ENCODE data around the gene ZNF500.

ZNF500 gene

GRCh38 chr16:4772351-4772750, 5.4 kb upstream of the ZNF500 start:
- no peak for DNase-seq (ENCODE audit: low read depth in 2 of 2)

GRCh38 chr16:4771646-4772045, 4.7 kb upstream of the ZNF500 start:
- DNase-seq (ENCODE audit: low read depth in 2 of 2), result no peak

GRCh38 chr16:4769306-4769638, 2.3 kb upstream of the ZNF500 start:
- no peak for DNase-seq (ENCODE audit: low read depth in 2 of 2)

- DNase-seq (ENCODE audit: low read depth in 2 of 2), result peak; percentile 82 to 89
These were observed 1.8 kb upstream of the ZNF500 start for GRCh38 chr16:4768549-4769305.

GRCh38 chr16:4767872-4768548, 1.0 kb upstream of the ZNF500 start:
- DNase-seq (ENCODE audit: low read depth in 2 of 2), result no peak

- no peak for DNase-seq (ENCODE audit: low read depth in 2 of 2)
These were observed 1.2 kb downstream of the ZNF500 start for GRCh38 chr16:4765511-4766474.

- no peak for DNase-seq (ENCODE audit: low read depth in 2 of 2)
These were observed 3.2 kb downstream of the ZNF500 start for GRCh38 chr16:4763791-4764190.

GRCh38 chr16:4762205-4762604, 4.8 kb downstream of the ZNF500 start:
- DNase-seq (ENCODE audit: low read depth in 2 of 2), result no peak

GRCh38 chr16:4760221-4760910, 6.6 kb downstream of the ZNF500 start:
- DNase-seq (ENCODE audit: low read depth in 2 of 2), result no peak

- no peak for DNase-seq (ENCODE audit: low read depth in 2 of 2)
These were observed 11.3 kb downstream of the ZNF500 start for GRCh38 chr16:4755687-4756086.

GRCh38 chr16:4754865-4755264, 12.1 kb downstream of the ZNF500 start:
- no peak for DNase-seq (ENCODE audit: low read depth in 2 of 2)

GRCh38 chr16:4753227-4753626, 13.7 kb downstream of the ZNF500 start:
- no peak for DNase-seq (ENCODE audit: low read depth in 2 of 2)

GRCh38 chr16:4752351-4753100, 14.4 kb downstream of the ZNF500 start:
- DNase-seq (ENCODE audit: low read depth in 2 of 2), result no peak

GRCh38 chr16:4750896-4751295, 16.1 kb downstream of the ZNF500 start:
- DNase-seq (ENCODE audit: low read depth in 2 of 2), result no peak

- DNase-seq (ENCODE audit: low read depth in 2 of 2), result no peak
These were observed 17.2 kb downstream of the ZNF500 start for GRCh38 chr16:4749700-4750257.

GRCh38 chr16:4748682-4749411, 18.1 kb downstream of the ZNF500 start:
- no peak for DNase-seq (ENCODE audit: low read depth in 2 of 2)

GRCh38 chr16:4747906-4748681, 18.9 kb downstream of the ZNF500 start:
- DNase-seq (ENCODE audit: low read depth in 2 of 2), result no peak

- DNase-seq (ENCODE audit: low read depth in 2 of 2), result no peak
These were observed 19.9 kb downstream of the ZNF500 start for GRCh38 chr16:4746991-4747574.

GRCh38 chr16:4746215-4746614, 20.7 kb downstream of the ZNF500 start:
- no peak for DNase-seq (ENCODE audit: low read depth in 2 of 2)
